ENCODE measurements around the gene PZP.
"Not testable (repeated sequence)": the region's sequence is repeated elsewhere in the genome, so short reads cannot be mapped to it uniquely, and the experiment has no call there.

The PZP gene

DNA sequence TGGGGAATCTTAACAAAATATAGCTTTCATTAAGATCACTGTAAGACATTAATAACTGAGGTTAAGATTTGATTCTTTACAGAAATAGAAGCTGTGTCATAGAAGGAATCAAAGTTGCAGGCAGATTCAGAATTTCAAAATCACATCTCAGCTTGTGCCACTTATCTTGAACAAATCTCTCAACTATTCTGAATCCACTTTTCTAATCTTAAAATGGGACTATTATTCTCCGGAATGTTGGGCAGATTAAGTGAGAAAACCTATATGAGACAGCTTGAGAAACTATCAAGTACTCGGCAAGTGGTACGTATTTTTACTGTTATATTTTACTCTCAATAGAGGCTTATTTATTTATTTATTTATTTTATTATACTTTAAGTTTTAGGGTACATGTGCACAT, 28.4 kb downstream of the PZP start:
- no peak for DNase-seq

GRCh38 chr12:9169979-9170634, 38.1 kb downstream of the PZP start:
- DNase-seq, result no peak

- not testable (repeated sequence) for DNase-seq
Observed at GRCh38 chr12:9167345-9167744, 40.9 kb downstream of the PZP start.

DNA sequence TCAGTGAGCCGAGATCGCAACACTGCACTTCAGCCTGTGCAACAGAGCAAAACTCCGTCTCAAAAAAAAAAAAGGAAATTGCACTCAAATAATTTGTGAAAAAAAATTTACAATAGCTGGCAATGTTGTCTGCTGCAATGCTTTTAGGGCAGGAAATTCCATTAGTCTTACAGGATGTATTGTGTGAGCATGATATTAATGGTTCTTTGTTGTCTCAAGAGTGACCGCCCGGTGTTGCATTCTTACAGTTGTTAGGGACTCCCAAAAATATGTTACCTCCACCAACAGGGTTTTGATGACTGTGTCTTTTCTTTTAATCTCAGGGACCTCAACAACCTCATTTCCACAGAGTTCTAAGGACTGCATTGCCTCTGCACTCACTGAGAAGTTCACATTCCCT, 44.8 kb downstream of the PZP start:
- no peak for DNase-seq

DNA sequence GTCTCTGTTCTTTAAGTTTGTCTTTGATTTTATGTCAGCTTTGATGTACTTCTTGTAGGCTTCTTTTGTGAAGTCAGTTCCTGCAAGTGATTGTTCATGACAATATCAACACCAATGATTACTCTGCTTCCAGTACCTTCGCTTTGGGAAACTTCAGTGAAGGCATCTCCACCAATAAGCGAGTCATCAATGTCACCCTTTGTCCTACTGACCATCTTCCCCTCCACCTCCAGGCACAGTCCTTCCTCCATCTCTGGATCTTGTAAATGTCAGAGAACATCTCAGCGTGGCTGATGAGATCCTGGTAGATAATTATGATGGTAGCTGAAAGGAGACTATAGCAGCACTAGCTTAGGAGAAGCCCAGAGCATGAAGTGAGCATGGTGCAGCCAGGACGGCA, 52.1 kb downstream of the PZP start:
- no peak for DNase-seq

DNA sequence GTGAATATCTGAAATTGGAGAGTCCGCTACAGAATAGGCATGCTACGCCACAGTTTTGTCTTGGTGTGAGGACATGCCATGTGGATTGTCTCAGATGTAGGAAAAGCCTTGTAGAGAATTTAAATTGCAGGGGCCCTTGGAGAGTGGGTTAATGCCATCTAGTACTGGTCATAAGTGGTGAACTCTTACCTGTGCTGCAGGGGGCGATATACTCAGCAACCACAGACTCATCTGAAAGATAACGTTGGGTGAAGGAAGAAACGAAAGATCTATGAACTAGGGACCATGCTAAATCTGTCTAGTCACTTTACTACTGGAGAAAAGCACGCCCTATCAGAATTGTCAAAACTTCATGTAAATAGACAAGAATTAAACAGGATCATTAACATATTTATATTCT, 58.8 kb downstream of the PZP start:
- no peak for DNase-seq

GRCh38 chr12:9148926-9149325, 59.3 kb downstream of the PZP start:
- no peak for DNase-seq

DNA sequence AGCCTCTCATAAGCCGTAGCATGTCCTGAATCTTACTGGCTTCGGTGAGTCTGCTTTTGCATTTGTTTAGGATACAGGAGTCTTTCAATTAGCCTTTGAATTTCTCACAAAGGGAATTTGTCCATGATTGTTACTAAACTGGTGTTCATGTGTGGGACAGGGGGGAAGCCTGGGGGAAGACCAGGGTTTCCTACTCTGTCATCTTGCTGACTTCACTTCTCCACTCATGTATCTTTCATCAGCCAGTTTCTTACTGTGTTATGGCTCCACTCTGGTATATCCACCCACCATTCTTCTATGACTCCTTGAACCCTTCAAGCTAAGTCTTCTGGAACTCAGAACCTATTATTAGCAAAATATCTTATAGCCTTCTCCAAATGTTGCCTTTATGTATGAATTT, 60.7 kb downstream of the PZP start:
- no peak for DNase-seq

GRCh38 chr12:9144730-9145106, 63.5 kb downstream of the PZP start:
- DNase-seq, result no peak

DNA sequence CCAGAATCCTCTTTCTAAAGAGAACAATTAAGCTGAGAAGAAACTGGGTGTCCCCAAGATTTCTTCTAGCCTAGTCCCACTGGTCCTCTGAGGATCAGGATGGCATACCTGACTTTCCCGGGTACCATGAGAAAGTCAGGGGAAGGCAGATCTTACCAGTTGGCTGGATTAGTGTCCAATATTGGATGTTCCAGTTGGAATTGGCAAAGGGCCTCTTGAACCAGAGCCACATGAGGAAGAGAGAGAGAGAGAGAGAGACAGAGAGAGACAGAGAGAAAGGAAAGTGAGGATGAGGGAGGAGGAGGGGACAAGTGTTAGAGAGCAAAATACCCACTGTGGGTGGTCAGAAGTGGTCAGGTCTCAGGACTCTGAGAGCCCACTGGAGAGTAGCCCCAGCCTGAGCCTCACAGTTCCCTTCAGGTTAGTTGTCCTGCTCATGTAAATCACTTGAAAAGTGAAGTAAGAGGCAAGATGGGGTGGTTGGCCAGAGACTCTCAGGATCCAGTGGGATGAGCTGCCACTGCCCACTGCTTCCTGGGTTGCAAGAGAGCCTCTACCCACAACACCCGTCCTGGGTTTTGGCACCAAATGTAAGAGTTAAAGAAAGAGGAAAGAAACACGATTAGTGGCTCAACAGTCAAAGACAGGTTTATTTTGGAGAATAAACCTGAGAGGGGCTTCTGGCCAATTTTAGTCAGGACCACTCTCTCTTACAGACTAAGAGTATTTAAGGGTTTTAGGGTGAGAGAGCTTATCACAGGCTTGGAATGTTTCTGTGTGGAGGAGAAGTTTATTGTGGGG, 64.1 kb downstream of the PZP start:
- no peak for DNase-seq

DNA sequence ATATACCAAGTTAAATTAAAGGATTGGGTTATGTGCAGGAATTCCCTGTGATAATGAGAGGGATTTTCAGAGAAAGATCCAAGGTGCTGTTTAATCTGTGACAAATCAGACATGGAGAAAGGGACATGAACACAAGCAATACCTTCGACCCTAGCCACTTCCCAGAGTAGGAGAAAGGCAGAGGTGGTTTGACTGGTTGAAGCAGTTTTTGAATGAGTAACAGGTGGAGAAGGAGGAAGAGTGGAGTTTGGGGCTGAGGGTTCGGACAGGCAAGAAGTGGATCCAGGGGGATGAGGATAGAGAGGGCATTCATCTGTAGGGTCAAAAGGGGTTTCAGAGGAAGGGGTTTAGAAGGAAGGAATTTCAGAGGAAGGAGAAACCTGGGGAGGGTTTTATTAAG, 65.1 kb downstream of the PZP start:
- DNase-seq, result no peak

GRCh38 chr12:9139588-9140290, 68.5 kb downstream of the PZP start:
- not testable (repeated sequence) for DNase-seq

DNA sequence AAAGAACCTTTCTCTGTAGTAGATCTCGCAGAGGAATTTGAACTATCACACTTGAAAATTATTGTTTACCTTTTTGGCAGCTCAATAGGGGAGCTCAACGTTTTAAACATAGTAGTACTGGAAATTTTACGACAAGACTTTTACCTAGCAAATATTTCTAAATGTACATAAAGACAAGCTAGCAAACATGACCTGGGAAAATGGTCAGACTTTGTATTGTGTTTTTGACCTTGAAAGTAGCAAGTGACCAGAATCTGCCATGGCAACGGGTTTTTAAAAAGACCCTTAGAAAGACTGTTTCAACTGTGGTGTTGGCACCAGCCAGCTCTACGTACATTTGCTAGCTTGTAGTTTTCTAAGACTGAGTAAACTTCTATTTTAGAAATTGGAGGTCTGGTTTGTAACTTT, 72.3 kb downstream of the PZP start:
- no peak for DNase-seq

- DNase-seq, result no peak
Observed at GRCh38 chr12:9134981-9135628, 73.1 kb downstream of the PZP start.

DNA sequence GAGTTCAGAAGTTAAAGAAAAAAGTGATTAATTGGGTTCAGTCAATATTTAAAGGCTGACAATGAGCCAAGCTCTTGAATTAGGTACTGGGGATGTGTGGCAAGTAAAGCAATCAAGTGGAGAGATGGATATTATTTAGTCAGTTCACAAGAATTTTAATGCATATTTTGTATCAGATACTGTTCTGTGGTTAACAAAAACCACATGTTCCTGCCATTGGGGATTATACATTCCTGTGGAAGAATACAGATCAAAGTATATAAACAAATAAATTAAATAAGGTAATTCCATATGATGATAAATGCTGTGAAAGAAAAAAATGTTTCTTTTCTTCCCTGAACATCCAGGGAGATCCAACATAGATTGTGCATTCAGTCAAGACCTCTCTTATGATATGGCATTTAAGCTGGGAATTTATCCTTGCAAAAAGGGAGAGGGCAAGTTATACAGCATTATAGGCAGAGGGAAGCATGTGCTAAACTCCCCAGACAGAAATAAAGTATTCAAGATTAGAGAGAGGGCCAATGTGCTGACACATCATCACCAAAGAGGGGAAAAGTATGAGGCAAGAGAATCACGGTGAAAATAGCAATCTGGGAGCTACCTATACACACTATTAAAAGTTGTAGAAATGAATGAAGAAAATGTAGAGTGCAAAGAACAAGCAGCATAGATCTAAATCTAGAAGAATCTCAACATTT, 74.8 kb downstream of the PZP start:
- no peak for DNase-seq

- no peak for DNase-seq
Observed at GRCh38 chr12:9132008-9132535, 76.1 kb downstream of the PZP start.

DNA sequence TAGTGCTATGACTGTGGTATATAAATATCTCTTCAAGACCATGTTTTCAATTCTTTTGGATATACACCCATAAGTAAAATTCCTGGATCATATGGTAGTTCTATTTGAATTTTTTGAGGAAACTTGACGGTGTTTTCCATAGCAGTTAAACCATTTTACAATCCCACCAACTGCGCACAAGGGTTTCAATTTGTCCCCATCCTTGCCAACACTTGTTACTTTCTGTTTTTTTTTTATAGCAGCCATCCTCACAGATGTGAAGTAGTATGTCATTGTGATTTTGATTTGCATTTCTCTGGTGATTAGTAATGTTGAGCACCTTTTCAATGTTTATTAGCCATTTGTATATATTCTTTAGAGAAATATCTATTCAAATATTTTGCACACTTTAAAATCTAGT, 78.0 kb downstream of the PZP start:
- DNase-seq, result no peak

GRCh38 chr12:9127936-9128663, 80.1 kb downstream of the PZP start:
- no peak for DNase-seq

- no peak for DNase-seq
Observed at GRCh38 chr12:9127484-9127883, 80.7 kb downstream of the PZP start.

DNA sequence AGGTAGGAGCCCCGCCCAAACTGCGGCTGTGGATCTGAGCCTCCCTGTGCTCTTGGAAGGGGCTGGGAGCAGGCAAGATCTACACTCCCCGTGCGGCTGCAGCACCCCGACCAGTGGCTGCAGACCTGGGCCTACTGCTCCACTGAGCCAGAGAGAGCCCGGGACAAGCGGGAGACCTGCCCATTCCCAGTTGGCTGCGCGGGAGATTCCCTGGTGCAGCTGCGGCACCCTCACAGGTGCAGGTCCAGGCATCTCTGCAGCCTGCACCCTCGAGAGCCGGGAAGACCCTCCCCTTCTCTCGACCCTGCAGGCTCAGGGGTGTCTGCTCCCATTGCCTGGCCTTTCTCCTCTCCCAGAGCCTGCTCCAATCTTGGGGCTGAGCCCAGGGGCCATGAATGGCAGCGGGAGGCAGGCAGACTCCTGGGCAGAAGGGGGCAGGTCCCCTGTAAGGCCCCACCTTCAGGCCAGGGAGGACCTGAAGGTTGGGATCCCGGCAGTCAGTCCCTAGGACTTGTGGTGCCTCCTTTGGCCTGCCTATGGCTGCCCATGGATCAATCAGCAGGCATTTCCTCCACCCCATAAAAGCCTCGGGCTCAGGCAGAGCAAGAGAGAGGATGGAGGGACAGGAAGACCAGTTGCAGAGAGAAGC, 83.7 kb downstream of the PZP start:
- no peak for DNase-seq

GRCh38 chr12:9123781-9124382, 84.3 kb downstream of the PZP start:
- no peak for DNase-seq

Measured in NCI-H2029 treated with DMSO at 0.1 percent for 48 hours (cell line).